HepG2 (cell line): Measurements from ENCODE around the gene HRG. TPM values are rescaled to one million over a fixed set of nuclear protein-coding genes. Genes with fewer than 3 reads are reported as not detected.

Experiments used
- ATAC-seq: fragments of 200-7000 bp; cut with Tn5 transposase; 3 replicates; pipeline ENCODE4 v1.9.1; 2020; ENCODE audit warnings: mild to moderate bottlenecking, moderate library complexity
- BruUV-seq: library from RNA; stranded (reverse); fragments of 400-500 nt; replicated peaks from 2 replicates; lab custom pipeline; 2021; lab: Mats Ljungman, UMichigan
- CTCF ChIA-PET: fragments of 300-600 bp; formaldehyde crosslinking; extraction: SDS; loops from one replicate; lab custom pipeline; 2021; ENCODE audit warnings: low total read pairs, inconsistent platforms, low intra/inter-chr PET ratio; lab: Yijun Ruan, JAX
- POLR2A ChIA-PET: fragments of 350-600 bp; sonication (Branson Sonifier 250); formaldehyde crosslinking; loops from one replicate; lab custom pipeline; 2020; ENCODE audit warnings: antibody characterized with exemption, inconsistent platforms; lab: Yijun Ruan, JAX
- DNase-seq: peaks from one replicate; pipeline ENCODE4 v3.0.0-alpha.2; 2015; ENCODE audit warnings: low spot score
- FAIRE-seq: peaks from 3 replicates; lab custom pipeline; 2011; peaks lifted over from hg19 to GRCh38; lab: Jason Lieb, UNC
- H2AFZ ChIP-seq: one replicate; pipeline ENCODE4 v1.6.1; 2011; ENCODE audit warnings: low read length, inconsistent platforms
- H3K27ac ChIP-seq: fragments of 300-600 bp; 3 replicates; pipeline ENCODE4 v1.8.0; 2011; ENCODE audit warnings: mixed run types, mild to moderate bottlenecking, mixed read lengths, low read length, inconsistent platforms; ENCODE audit not compliant: insufficient read depth; ENCODE audit errors: extremely low read length
- H3K27me3 ChIP-seq, 2 experiments: fragments of 200-600 bp in 1 of 2; 2 replicates in 1 of 2; 3 replicates in 1 of 2; pipeline versions ENCODE4 v1.6.0 to v1.8.0; 2011; ENCODE audit warnings: low read length in 2 of 2, mild to moderate bottlenecking in 2 of 2, moderate library complexity in 2 of 2, inconsistent platforms in 1 of 2; ENCODE audit not compliant: insufficient read depth in 2 of 2, control insufficient read depth in 1 of 2
- H3K36me3 ChIP-seq, 2 experiments: fragments of 200-600 bp in 1 of 2; replicated peaks in 1 of 2; 2 replicates in 1 of 2; 3 replicates in 1 of 2; pipeline versions ENCODE4 v1.5.1 to v1.8.0; 2011; ENCODE audit warnings: low read length in 2 of 2, inconsistent platforms in 1 of 2; ENCODE audit not compliant: insufficient read depth in 2 of 2, control insufficient read depth in 1 of 2
- H3K4me1 ChIP-seq: 2 replicates; pipeline ENCODE4 v1.5.1; 2012; ENCODE audit warnings: low read length, inconsistent platforms; ENCODE audit not compliant: insufficient read depth
- H3K4me2 ChIP-seq: 2 replicates; pipeline ENCODE4 v1.6.0; 2011; ENCODE audit warnings: low read depth, low read length, inconsistent platforms
- H3K4me3 ChIP-seq, 3 experiments: fragments of 200-600 bp in 1 of 3; sonication (generic), shearing (Covaris generic) in 1 of 3; replicated peaks in 1 of 3; 2 replicates each; pipeline ENCODE4 v1.5.1; 2011 to 2016; ENCODE audit warnings: low read length in 3 of 3, inconsistent platforms in 2 of 3, low read depth in 2 of 3, mild to moderate bottlenecking in 2 of 3, control low read depth in 1 of 3, mixed read lengths in 1 of 3; ENCODE audit not compliant: insufficient read depth in 1 of 3
- H3K79me2 ChIP-seq: one replicate; pipeline ENCODE4 v1.6.1; 2011; ENCODE audit warnings: low read length, inconsistent platforms; ENCODE audit not compliant: insufficient read depth
- H3K9ac ChIP-seq: 2 replicates; pipeline ENCODE4 v1.6.0; 2011; ENCODE audit warnings: mild to moderate bottlenecking, low read depth, low read length, inconsistent platforms; ENCODE audit not compliant: insufficient read depth
- H3K9me3 ChIP-seq: 2 replicates; pipeline ENCODE4 v1.5.1; 2012; ENCODE audit warnings: mild to moderate bottlenecking, low read length
- H4K20me1 ChIP-seq: 2 replicates; pipeline ENCODE4 v1.6.0; 2011; ENCODE audit warnings: inconsistent platforms, mild to moderate bottlenecking, low read length, moderate library complexity; ENCODE audit not compliant: insufficient read depth
- AGO2 ChIP-seq: fragments of 200-400 bp; formaldehyde crosslinking; optimal IDR thresholded peaks from 2 replicates; pipeline ENCODE3; 2017; ENCODE audit warnings: mild to moderate bottlenecking, low read depth, low read length, moderate library complexity
- HOXA3 ChIP-seq: sonication (generic); formaldehyde crosslinking; IDR thresholded peaks from 2 replicates; pipeline ENCODE4 v1.5.0; 2020; ENCODE audit warnings: missing genetic modification reagents
- MBNL3 ChIP-seq: fragments of 250-450 bp; sonication (Bioruptor Pico); conservative IDR thresholded peaks from 2 replicates; pipeline ENCODE4 v1.8.0; 2022; ENCODE audit warnings: mild to moderate bottlenecking, inconsistent platforms
- MED1 ChIP-seq: sonication (generic); formaldehyde crosslinking; IDR thresholded peaks from 2 replicates; pipeline ENCODE4 v1.4.0; 2020; ENCODE audit warnings: missing genetic modification reagents
- MIXL1 ChIP-seq: IDR thresholded peaks from 2 replicates; pipeline ENCODE4 v1.6.1; 2016
- NFATC3 ChIP-seq: sonication (generic); formaldehyde crosslinking; IDR thresholded peaks from 2 replicates; pipeline ENCODE4 v1.5.1; 2020; ENCODE audit warnings: mild to moderate bottlenecking, missing genetic modification reagents
- PHF5A ChIP-seq: IDR thresholded peaks from one replicate; pipeline ENCODE4 v1.6.1; 2018; ENCODE audit warnings: low read depth, missing genetic modification reagents; ENCODE audit not compliant: unreplicated experiment
- RBAK ChIP-seq: sonication (generic); formaldehyde crosslinking; IDR thresholded peaks from 2 replicates; pipeline ENCODE4 v1.5.1; 2020; ENCODE audit warnings: mild to moderate bottlenecking, missing genetic modification reagents
- RBFOX2 ChIP-seq: fragments of 200-400 bp; formaldehyde crosslinking; IDR thresholded peaks from 2 replicates; pipeline ENCODE4 v1.6.1; 2017; ENCODE audit warnings: low read depth, mild to moderate bottlenecking, low read length
- RBM22 ChIP-seq: fragments of 200-400 bp; formaldehyde crosslinking; optimal IDR thresholded peaks from 2 replicates; pipeline ENCODE3; 2017; ENCODE audit warnings: mild to moderate bottlenecking, low read length, moderate library complexity
- SMARCE1 ChIP-seq: fragments of 450-650 bp; IDR thresholded peaks from 2 replicates; pipeline ENCODE4 v1.6.1; 2017; ENCODE audit warnings: borderline replicate concordance
- SNRNP70 ChIP-seq: fragments of 200-400 bp; formaldehyde crosslinking; IDR thresholded peaks from 2 replicates; pipeline ENCODE4 v1.6.1; 2017; ENCODE audit warnings: mild to moderate bottlenecking, low read depth, low read length, moderate library complexity
- TBP ChIP-seq: sonication (generic); formaldehyde crosslinking; IDR thresholded peaks from 2 replicates; pipeline ENCODE4 v1.5.0; 2020; ENCODE audit warnings: missing genetic modification reagents
- ZC3H4 ChIP-seq: sonication (generic); formaldehyde crosslinking; IDR thresholded peaks from 2 replicates; pipeline ENCODE4 v1.4.0; 2020; ENCODE audit warnings: missing genetic modification reagents, borderline replicate concordance
- ZNF557 ChIP-seq: sonication (generic); formaldehyde crosslinking; IDR thresholded peaks from 2 replicates; pipeline ENCODE4 v1.4.0; 2020; ENCODE audit warnings: missing genetic modification reagents
- ZNF761 ChIP-seq: sonication (generic); formaldehyde crosslinking; conservative IDR thresholded peaks from 2 replicates; pipeline ENCODE4 v1.4.0; 2020; ENCODE audit warnings: mild to moderate bottlenecking, missing genetic modification reagents
- ZNF816 ChIP-seq: sonication (generic); formaldehyde crosslinking; IDR thresholded peaks from 2 replicates; pipeline ENCODE4 v1.8.0; 2022; ENCODE audit warnings: missing genetic modification reagents, mild to moderate bottlenecking, borderline replicate concordance
- ZSCAN25 ChIP-seq: sonication (generic); formaldehyde crosslinking; IDR thresholded peaks from 2 replicates; pipeline ENCODE4 v1.8.0; 2022; ENCODE audit warnings: mild to moderate bottlenecking, missing genetic modification reagents
- WGBS: methylation state at CpG from one replicate; pipeline ENCODE4 v1.1.6; 2017; ENCODE audit warnings: low lambda C conversion rate; 5-methylcytosine and 5-hydroxymethylcytosine counted together
- in situ Hi-C: cut with HindIII; loops from 2 replicates; pipeline ENCODE4 v1.10.0; 2017; ENCODE audit warnings: low pct_unique_long_range_greater_than_20kb; ENCODE audit not compliant: extremely low pct_ligation_motif_present
- intact Hi-C: fragments of 100-400 bp; cut with micrococcal nuclease; formaldehyde crosslinking; loops from one replicate; pipeline ENCODE4 v1.10.0; 2022; ENCODE audit not compliant: unreplicated experiment
- polyA plus RNA-seq, 8 experiments: library from polyadenylated mRNA; depleted of rRNA in 3 of 8; stranded (reverse) in 7 of 8; unstranded in 1 of 8; fragments of >200 nt; fragmentation: Illumina TruSeq in 4 of 8; extraction: Trizol in 4 of 8; gene quantifications; 2 replicates each; pipeline versions ENCODE4 v1.2.1 to v1.2.3, GENCODE V29; 2011 to 2016; ENCODE audit warnings: low read depth in 4 of 8, missing spikeins in 1 of 8, mixed read lengths in 1 of 8; ENCODE audit not compliant: insufficient read depth in 1 of 8
- total RNA-seq, 5 experiments: library from RNA; depleted of rRNA; stranded (reverse); fragments of >200 nt; fragmentation: Illumina TruSeq; extraction: Trizol; gene quantifications; 2 replicates each; pipeline ENCODE4 v1.2.3, GENCODE V29; 2016; ENCODE audit warnings: low read depth in 1 of 5
- TF ChIP-seq, protein P1 (sequence below): sonication (generic); formaldehyde crosslinking; IDR thresholded peaks from 2 replicates; pipeline ENCODE4 v1.4.0; 2020; ENCODE audit warnings: missing genetic modification reagents
- TF ChIP-seq, protein P2 (sequence below): IDR thresholded peaks from 2 replicates; pipeline ENCODE4 v1.6.1; 2016

Gene HRG
- total and polyA plus RNA-seq, 2 of the 13 experiments (the other 11 are each of a cell fraction or from before 2014, with no cell fraction given): 0.09 to 0.11 TPM

DNA sequence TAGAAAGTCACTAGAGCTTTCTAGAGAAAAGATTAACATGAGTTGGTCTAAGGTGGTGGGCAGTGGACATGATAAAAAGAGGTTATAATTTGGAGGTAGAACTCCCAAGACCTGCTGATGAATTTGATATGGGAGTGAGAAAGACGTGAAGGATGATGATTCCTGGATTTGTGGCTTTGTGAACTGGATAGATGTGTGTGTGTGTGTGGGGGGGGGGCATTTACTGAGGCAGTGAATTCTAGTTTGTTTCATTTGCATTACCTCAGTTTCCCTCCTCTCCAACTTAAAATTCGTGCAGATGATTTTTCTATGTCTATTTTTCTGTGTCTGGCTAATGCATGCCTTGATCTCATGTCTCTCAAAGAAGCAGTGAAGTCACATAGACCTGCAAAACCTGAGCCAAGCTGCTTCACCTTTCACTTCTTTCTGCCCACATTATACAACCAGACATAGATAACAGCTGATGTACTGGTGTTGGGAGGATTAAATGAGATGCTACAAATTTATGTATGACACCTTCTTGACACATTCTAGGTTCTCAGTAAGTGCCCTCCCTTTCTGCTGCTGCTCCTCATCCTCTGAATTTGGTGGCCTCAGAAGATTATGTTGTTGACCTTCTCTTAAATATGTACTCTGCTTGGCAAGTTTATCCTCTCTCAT lies 43.0 kb upstream of the HRG start:
- 89% methylated on average over 2 of the region's 2 CpGs for WGBS
- H3K4me1 ChIP-seq: peaks cover 1% of the 10 kb centered on the region; the same call in 1 of the 2 replicates
- POLR2A ChIA-PET: interaction anchor here (1.0 to 27.1 kb wide), 10 partner anchors 8 to 123 kb away, joined by 3 to 854 read pairs (median 4); partner anchors contain the start of genes AHSG, DNAJB11 and HRG
- no peak overlapping the region for H3K9ac ChIP-seq
- DNase-seq (no peak), FAIRE-seq (no peak), ATAC-seq (no peak)
- H3K79me2 ChIP-seq: no peaks in the 10 kb centered on the region
- intact Hi-C loops: loop anchor here (2.0 kb wide), 1 partner anchor 130 kb away; no protein-coding TSS in a partner anchor
- H3K27me3 ChIP-seq: no peaks in the 10 kb centered on the region
- no peak overlapping the region for H3K4me2 ChIP-seq
- H3K27ac ChIP-seq: no peak overlapping the region
- no TSS peak for BruUV-seq
- in situ Hi-C loops: no loop called here
- H3K36me3 ChIP-seq: peaks cover 3 to 17% of the 10 kb centered on the region in 2 experiments
- no peak overlapping the region for H3K4me3 ChIP-seq
- no peaks in the 10 kb centered on the region for H3K9me3 ChIP-seq
- H4K20me1 ChIP-seq: peaks cover 52% of the 10 kb centered on the region
- no peak overlapping the region for H2AFZ ChIP-seq
- CTCF ChIA-PET: no interaction called here
- TF ChIP-seq RBM22: peak; percentile 18
- TF ChIP-seq RBAK (CRISPR knock-in tag): no peak
- no peak for TF ChIP-seq MBNL3 (CRISPR knock-in tag)
- no peak for TF ChIP-seq MED1
- TF ChIP-seq ZNF761 (CRISPR knock-in tag): no peak
- TF ChIP-seq SNRNP70: peak; percentile 91
- TF ChIP-seq AGO2: peak; percentile 92
- no peak for TF ChIP-seq HOXA3 (CRISPR knock-in tag)
- no peak for TF ChIP-seq SMARCE1
- no peak for TF ChIP-seq ZC3H4 (CRISPR knock-in tag)
- TF ChIP-seq, protein P1, sequence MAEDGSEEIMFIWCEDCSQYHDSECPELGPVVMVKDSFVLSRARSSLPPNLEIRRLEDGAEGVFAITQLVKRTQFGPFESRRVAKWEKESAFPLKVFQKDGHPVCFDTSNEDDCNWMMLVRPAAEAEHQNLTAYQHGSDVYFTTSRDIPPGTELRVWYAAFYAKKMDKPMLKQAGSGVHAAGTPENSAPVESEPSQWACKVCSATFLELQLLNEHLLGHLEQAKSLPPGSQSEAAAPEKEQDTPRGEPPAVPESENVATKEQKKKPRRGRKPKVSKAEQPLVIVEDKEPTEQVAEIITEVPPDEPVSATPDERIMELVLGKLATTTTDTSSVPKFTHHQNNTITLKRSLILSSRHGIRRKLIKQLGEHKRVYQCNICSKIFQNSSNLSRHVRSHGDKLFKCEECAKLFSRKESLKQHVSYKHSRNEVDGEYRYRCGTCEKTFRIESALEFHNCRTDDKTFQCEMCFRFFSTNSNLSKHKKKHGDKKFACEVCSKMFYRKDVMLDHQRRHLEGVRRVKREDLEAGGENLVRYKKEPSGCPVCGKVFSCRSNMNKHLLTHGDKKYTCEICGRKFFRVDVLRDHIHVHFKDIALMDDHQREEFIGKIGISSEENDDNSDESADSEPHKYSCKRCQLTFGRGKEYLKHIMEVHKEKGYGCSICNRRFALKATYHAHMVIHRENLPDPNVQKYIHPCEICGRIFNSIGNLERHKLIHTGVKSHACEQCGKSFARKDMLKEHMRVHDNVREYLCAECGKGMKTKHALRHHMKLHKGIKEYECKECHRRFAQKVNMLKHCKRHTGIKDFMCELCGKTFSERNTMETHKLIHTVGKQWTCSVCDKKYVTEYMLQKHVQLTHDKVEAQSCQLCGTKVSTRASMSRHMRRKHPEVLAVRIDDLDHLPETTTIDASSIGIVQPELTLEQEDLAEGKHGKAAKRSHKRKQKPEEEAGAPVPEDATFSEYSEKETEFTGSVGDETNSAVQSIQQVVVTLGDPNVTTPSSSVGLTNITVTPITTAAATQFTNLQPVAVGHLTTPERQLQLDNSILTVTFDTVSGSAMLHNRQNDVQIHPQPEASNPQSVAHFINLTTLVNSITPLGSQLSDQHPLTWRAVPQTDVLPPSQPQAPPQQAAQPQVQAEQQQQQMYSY (CRISPR knock-in tag): no peak
- TF ChIP-seq ZSCAN25 (CRISPR knock-in tag): no peak
- no peak for TF ChIP-seq TBP
- TF ChIP-seq PHF5A (CRISPR knock-in tag): peak; percentile 6
- no peak for TF ChIP-seq NFATC3
- TF ChIP-seq MIXL1 (CRISPR knock-in tag): no peak
- no peak for TF ChIP-seq ZNF816 (CRISPR knock-in tag)
- TF ChIP-seq ZNF557 (CRISPR knock-in tag): 0 out of 2 replicates have a peak, but pooled peaks have one; percentile 8
- TF ChIP-seq RBFOX2: peak; percentile 94
- TF ChIP-seq, protein P2, sequence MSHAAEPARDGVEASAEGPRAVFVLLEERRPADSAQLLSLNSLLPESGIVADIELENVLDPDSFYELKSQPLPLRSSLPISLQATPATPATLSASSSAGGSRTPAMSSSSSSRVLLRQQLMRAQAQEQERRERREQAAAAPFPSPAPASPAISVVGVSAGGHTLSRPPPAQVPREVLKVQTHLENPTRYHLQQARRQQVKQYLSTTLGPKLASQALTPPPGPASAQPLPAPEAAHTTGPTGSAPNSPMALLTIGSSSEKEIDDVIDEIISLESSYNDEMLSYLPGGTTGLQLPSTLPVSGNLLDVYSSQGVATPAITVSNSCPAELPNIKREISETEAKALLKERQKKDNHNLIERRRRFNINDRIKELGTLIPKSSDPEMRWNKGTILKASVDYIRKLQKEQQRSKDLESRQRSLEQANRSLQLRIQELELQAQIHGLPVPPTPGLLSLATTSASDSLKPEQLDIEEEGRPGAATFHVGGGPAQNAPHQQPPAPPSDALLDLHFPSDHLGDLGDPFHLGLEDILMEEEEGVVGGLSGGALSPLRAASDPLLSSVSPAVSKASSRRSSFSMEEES: no peak
